ENCODE measurements around the gene AHCTF1.

DNA sequence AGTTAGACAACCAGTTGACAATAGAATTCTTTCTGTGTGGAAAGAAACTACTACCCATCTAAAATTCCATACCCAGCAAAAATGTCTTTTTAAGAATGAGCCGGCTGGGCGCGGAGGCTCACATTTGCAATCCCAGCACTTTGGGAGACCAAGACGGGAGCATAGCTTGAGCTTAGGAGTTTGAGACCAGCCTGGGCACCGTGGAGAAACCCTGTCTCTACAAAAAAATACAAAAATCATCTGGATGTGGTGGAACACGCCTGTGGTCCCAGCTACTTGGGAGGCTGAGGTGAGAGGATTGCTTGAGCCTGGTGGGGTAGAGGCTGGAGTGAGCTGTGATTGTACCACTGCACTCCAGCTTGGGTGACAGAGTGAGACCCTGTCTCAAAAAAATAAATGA is 128.4 kb downstream of the AHCTF1 start:
- TF ChIP-seq, protein P1, sequence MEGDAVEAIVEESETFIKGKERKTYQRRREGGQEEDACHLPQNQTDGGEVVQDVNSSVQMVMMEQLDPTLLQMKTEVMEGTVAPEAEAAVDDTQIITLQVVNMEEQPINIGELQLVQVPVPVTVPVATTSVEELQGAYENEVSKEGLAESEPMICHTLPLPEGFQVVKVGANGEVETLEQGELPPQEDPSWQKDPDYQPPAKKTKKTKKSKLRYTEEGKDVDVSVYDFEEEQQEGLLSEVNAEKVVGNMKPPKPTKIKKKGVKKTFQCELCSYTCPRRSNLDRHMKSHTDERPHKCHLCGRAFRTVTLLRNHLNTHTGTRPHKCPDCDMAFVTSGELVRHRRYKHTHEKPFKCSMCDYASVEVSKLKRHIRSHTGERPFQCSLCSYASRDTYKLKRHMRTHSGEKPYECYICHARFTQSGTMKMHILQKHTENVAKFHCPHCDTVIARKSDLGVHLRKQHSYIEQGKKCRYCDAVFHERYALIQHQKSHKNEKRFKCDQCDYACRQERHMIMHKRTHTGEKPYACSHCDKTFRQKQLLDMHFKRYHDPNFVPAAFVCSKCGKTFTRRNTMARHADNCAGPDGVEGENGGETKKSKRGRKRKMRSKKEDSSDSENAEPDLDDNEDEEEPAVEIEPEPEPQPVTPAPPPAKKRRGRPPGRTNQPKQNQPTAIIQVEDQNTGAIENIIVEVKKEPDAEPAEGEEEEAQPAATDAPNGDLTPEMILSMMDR (IDR thresholded peaks at IDR 0.05; ENCODE audit: extremely low read depth in 1 of 2, insufficient read depth in 1 of 2, low read depth in 1 of 2, low read length in 2 of 2), result no peak
- TF ChIP-seq EZH2 (IDR thresholded peaks at IDR 0.05; ENCODE audit: borderline replicate concordance, low read depth, low read length, severe bottlenecking) (no peak), POLR2A (IDR thresholded peaks at IDR 0.05; ENCODE audit: low read depth, low read length) (no peak), MYC (IDR thresholded peaks at IDR 0.05; ENCODE audit: low read depth, low read length) (no peak), POLR2AphosphoS5 (IDR thresholded peaks at IDR 0.05; ENCODE audit: insufficient read depth, low read depth, low read length) (no peak)
- TF ChIP-seq, protein P2, sequence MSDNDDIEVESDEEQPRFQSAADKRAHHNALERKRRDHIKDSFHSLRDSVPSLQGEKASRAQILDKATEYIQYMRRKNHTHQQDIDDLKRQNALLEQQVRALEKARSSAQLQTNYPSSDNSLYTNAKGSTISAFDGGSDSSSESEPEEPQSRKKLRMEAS (IDR thresholded peaks at IDR 0.05; ENCODE audit: insufficient read depth, insufficient read length), result no peak

Measured in endothelial cell of umbilical vein (primary cell).